SK-N-SH (cell line): ENCODE measurements around the gene VAMP7. TPM values are rescaled to one million over a fixed set of nuclear protein-coding genes. Genes with fewer than 3 reads are reported as not detected.
"Not testable (repeated sequence)": the region's sequence is repeated elsewhere in the genome, so short reads cannot be mapped to it uniquely, and the experiment has no call there.

Experiments
- CTCF ChIA-PET: fragments of 300-600, 350-600 bp; formaldehyde crosslinking; extraction: SDS; loops from one replicate; lab custom pipeline; 2021; lab: Yijun Ruan, JAX
- POLR2A ChIA-PET: fragments of 350-600 bp; sonication (Branson Sonifier 250); formaldehyde crosslinking; extraction: SDS; loops from one replicate; lab custom pipeline; 2020; ENCODE audit warnings: antibody characterized with exemption, inconsistent platforms; lab: Yijun Ruan, JAX
- DNase-seq: peaks from one replicate; pipeline ENCODE4 v3.0.0; 2012
- H2AFZ ChIP-seq: fragments of 200-600 bp; sonication (generic); 2 replicates; pipeline ENCODE4 v1.8.1; 2016; ENCODE audit warnings: antibody characterized with exemption, mild to moderate bottlenecking, low read depth
- H3F3A ChIP-seq: fragments of 200-600 bp; sonication (generic); replicated peaks from 2 replicates; pipeline ENCODE3; 2016; ENCODE audit warnings: antibody characterized with exemption, mild to moderate bottlenecking; ENCODE audit not compliant: insufficient read depth
- H3K27ac ChIP-seq, 2 experiments: fragments of 200-500 bp in 1 of 2; fragments of 200-600 bp in 1 of 2; sonication (Bioruptor generic) in 1 of 2; sonication (generic), shearing (Covaris generic) in 1 of 2; 2 replicates each; pipeline versions ENCODE4 v1.5.1 to v1.6.1; 2014 to 2016; ENCODE audit warnings: low read depth in 2 of 2, inconsistent platforms in 1 of 2, low read length in 1 of 2, mild to moderate bottlenecking in 1 of 2, mixed read lengths in 1 of 2
- H3K27me3 ChIP-seq: fragments of 200-600 bp; sonication (generic), shearing (Covaris generic); 2 replicates; pipeline ENCODE4 v1.6.1; 2016; ENCODE audit warnings: mixed run types; ENCODE audit not compliant: insufficient read depth
- H3K36me3 ChIP-seq, 2 experiments: fragments of 200-500 bp in 1 of 2; fragments of 200-600 bp in 1 of 2; sonication (Bioruptor generic) in 1 of 2; sonication (generic) in 1 of 2; replicated peaks in 1 of 2; 2 replicates each; pipeline versions ENCODE3 to v1.5.1; 2014 to 2016; ENCODE audit warnings: low read length in 1 of 2, mild to moderate bottlenecking in 1 of 2; ENCODE audit not compliant: insufficient read depth in 2 of 2, control insufficient read depth in 1 of 2
- H3K4me1 ChIP-seq, 2 experiments: fragments of 200-500 bp in 1 of 2; fragments of 200-600 bp in 1 of 2; sonication (Bioruptor generic) in 1 of 2; sonication (generic), shearing (Covaris generic) in 1 of 2; 2 replicates each; pipeline versions ENCODE4 v1.5.1 to v1.6.1; 2014 to 2016; ENCODE audit warnings: low read depth in 1 of 2, low read length in 1 of 2, mixed run types in 1 of 2; ENCODE audit not compliant: insufficient read depth in 2 of 2, control insufficient read depth in 1 of 2
- H3K4me2 ChIP-seq: fragments of 200-600 bp; sonication (generic), shearing (Covaris generic); 2 replicates; pipeline ENCODE4 v1.6.1; 2017; ENCODE audit warnings: mixed run types
- H3K4me3 ChIP-seq, 2 experiments: fragments of 200-500 bp in 1 of 2; fragments of 200-600 bp in 1 of 2; sonication (Bioruptor generic) in 1 of 2; sonication (generic), shearing (Covaris generic) in 1 of 2; 2 replicates each; pipeline versions ENCODE4 v1.5.1 to v1.8.1; 2014 to 2016; ENCODE audit warnings: low read depth in 2 of 2, inconsistent platforms in 1 of 2, low read length in 1 of 2, mild to moderate bottlenecking in 1 of 2, mixed read lengths in 1 of 2, moderate library complexity in 1 of 2
- H3K79me2 ChIP-seq: fragments of 200-600 bp; sonication (generic); 2 replicates; pipeline ENCODE4 v1.8.1; 2017; ENCODE audit warnings: mild to moderate bottlenecking; ENCODE audit not compliant: insufficient read depth
- H3K9ac ChIP-seq: fragments of 200-600 bp; sonication (generic); 2 replicates; pipeline ENCODE4 v1.6.1; 2017; ENCODE audit warnings: mixed run types
- H3K9me2 ChIP-seq: fragments of 200-600 bp; sonication (generic); 2 replicates; pipeline ENCODE4 v1.6.1; 2017; ENCODE audit warnings: mixed run types
- H3K9me3 ChIP-seq: fragments of 200-600 bp; sonication (generic); 2 replicates; pipeline ENCODE4 v1.6.1; 2017; ENCODE audit warnings: mixed run types, mild to moderate bottlenecking, moderate library complexity
- H4K20me1 ChIP-seq: fragments of 200-600 bp; sonication (generic); 2 replicates; pipeline ENCODE4 v1.6.1; 2017; ENCODE audit warnings: mild to moderate bottlenecking, mixed run types; ENCODE audit not compliant: insufficient read depth
- CTCF ChIP-seq: fragments of 200-600 bp; sonication (generic); IDR thresholded peaks from 2 replicates; pipeline ENCODE4 v1.6.1; 2017; ENCODE audit warnings: antibody characterized with exemption, mild to moderate bottlenecking, moderate library complexity
- GABPA ChIP-seq: IDR thresholded peaks from 2 replicates; pipeline ENCODE4 v1.4.0; 2012; ENCODE audit warnings: low read depth, mild to moderate bottlenecking
- RAD21 ChIP-seq: IDR thresholded peaks from 2 replicates; pipeline ENCODE4 v1.6.1; 2012; ENCODE audit warnings: mild to moderate bottlenecking, low read length
- REST ChIP-seq: IDR thresholded peaks from 2 replicates; pipeline ENCODE4 v1.6.1; 2012; ENCODE audit warnings: mild to moderate bottlenecking, low read depth, low read length, moderate library complexity
- SIN3A ChIP-seq: IDR thresholded peaks from 2 replicates; pipeline ENCODE4 v1.6.1; 2012; ENCODE audit warnings: low read depth, mild to moderate bottlenecking, low read length, moderate library complexity, borderline replicate concordance
- TAF1 ChIP-seq: IDR thresholded peaks from 2 replicates; pipeline ENCODE4 v1.6.1; 2012; ENCODE audit warnings: low read depth, mild to moderate bottlenecking, low read length, moderate library complexity, borderline replicate concordance
- ZBTB33 ChIP-seq: IDR thresholded peaks from 2 replicates; pipeline ENCODE4 v1.4.0; 2012; ENCODE audit warnings: low read depth, borderline replicate concordance
- WGBS: methylation state at CpG from one replicate; pipeline ENCODE4 v1.1.6; 2017; ENCODE audit warnings: low lambda C conversion rate; 5-methylcytosine and 5-hydroxymethylcytosine counted together
- polyA plus RNA-seq, 3 experiments: library from polyadenylated mRNA; depleted of rRNA; stranded (reverse); fragments of >200 nt; gene quantifications; 2 replicates each; pipeline ENCODE4 v1.2.3, GENCODE V29; 2012
- TF ChIP-seq, protein P1 (sequence below): IDR thresholded peaks from 2 replicates; pipeline ENCODE4; 2012

VAMP7 gene
- polyA plus RNA-seq, 1 of the 3 experiments (the other 2 are of a cell fraction), result 23.9 TPM

GRCh38 chrX:155968791-155969190 lies 87.6 kb downstream of the VAMP7 start (continued):
- no peak for TF ChIP-seq REST

DNA sequence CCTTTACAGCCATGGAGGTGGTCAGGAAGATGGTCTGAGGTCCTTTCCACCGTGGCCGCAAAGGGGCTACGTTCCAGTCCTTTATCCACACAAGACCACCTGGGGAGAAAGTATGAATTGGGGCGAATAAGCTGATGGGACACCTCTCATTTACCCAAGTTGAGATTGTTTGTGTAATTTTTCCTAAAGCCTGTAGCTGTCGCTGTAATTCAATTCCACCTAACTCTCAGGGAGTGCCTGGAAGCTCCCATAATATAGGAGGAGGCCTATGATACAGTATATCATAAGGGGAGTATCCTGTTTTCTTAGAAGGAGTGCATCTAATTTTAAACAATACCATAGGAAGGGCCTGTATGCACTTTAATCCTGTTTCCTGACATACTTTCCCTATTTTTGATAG lies 90.5 kb downstream of the VAMP7 start:
- POLR2A ChIA-PET, H3K27ac ChIP-seq: not testable (repeated sequence)
- 27% methylated on average over 5 of the region's 5 CpGs for WGBS

DNA sequence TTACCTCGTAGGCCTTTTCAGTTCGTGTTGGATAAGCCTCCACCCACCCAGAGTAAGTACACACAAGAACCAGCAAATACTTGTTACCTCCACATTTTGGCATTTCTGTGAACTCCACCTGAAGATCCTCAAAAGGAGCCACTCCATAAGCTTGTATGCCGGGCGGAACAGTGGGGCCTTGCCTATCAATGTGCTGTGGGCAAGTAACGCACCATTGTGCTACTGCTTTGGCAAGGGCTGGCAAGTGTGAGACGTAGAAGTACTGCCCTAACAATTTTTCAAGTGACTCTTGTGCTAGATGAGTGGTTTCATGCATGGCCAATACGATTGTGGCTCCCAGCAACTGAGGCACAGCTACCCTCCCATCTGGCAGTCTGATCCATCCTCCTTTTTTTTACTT lies 91.1 kb downstream of the VAMP7 start:
- CTCF ChIA-PET, H3F3A ChIP-seq, H3K27ac ChIP-seq, H3K36me3 ChIP-seq, H3K4me2 ChIP-seq, H3K79me2 ChIP-seq, H3K4me1 ChIP-seq, H2AFZ ChIP-seq, H3K9me3 ChIP-seq, H3K27me3 ChIP-seq, H3K9ac ChIP-seq, DNase-seq, H3K4me3 ChIP-seq, POLR2A ChIA-PET, H4K20me1 ChIP-seq, H3K9me2 ChIP-seq: not testable (repeated sequence)
- 17% methylated on average over 4 of the region's 7 CpGs for WGBS

More for the DNA sequence above, 90.5 kb downstream of the VAMP7 start:
- H3K9me2 ChIP-seq, H2AFZ ChIP-seq, H3K4me1 ChIP-seq, H3K36me3 ChIP-seq, H3K4me2 ChIP-seq, H3F3A ChIP-seq, DNase-seq, H3K9ac ChIP-seq, H3K4me3 ChIP-seq, H3K79me2 ChIP-seq, CTCF ChIA-PET, H4K20me1 ChIP-seq, H3K27me3 ChIP-seq, H3K9me3 ChIP-seq: not testable (repeated sequence)
- TF ChIP-seq RAD21 (peak; percentile 36), CTCF (peak; percentile 51)

DNA sequence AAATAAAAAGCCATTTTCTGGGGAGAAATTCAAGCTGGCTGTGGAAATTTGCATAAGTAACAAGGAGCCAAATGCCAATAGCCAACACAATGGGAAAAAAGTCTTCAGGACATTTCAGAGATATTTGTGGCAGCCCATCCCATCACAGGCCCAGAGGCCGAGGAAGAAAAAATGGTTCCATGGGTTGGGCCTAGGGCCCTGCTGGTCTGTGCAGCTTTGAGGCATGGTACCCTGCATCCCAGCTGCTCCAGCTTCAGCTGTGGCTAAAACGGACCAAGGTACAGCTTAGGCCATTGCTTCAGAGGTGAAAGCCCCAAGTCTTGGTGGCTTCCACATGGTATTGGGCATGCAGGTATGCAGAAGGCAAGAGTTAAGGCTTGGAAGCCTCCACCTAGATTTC lies 102.2 kb downstream of the VAMP7 start:
- H3K9me2 ChIP-seq, result no peaks in the 10 kb centered on the region
- no peak for DNase-seq
- 0% methylated on average over 2 of the region's 2 CpGs for WGBS
- H3K79me2 ChIP-seq, result no peaks in the 10 kb centered on the region
- H2AFZ ChIP-seq, result no peak overlapping the region
- H3K9me3 ChIP-seq, result no peaks in the 10 kb centered on the region
- H3K4me1 ChIP-seq, result no peaks in the 10 kb centered on the region
- CTCF ChIA-PET, result no interaction called here
- H3K9ac ChIP-seq, result no peak overlapping the region
- H3K27ac ChIP-seq, result no peak overlapping the region
- H3K4me2 ChIP-seq, result no peak overlapping the region
- POLR2A ChIA-PET, result no interaction called here
- H3K4me3 ChIP-seq, result no peak overlapping the region
- H4K20me1 ChIP-seq, result no peaks in the 10 kb centered on the region
- no peaks in the 10 kb centered on the region for H3K27me3 ChIP-seq
- no peaks in the 10 kb centered on the region for H3F3A ChIP-seq
- no peaks in the 10 kb centered on the region for H3K36me3 ChIP-seq
- no peak for TF ChIP-seq GABPA
- no peak for TF ChIP-seq ZBTB33
- TF ChIP-seq, protein P1, sequence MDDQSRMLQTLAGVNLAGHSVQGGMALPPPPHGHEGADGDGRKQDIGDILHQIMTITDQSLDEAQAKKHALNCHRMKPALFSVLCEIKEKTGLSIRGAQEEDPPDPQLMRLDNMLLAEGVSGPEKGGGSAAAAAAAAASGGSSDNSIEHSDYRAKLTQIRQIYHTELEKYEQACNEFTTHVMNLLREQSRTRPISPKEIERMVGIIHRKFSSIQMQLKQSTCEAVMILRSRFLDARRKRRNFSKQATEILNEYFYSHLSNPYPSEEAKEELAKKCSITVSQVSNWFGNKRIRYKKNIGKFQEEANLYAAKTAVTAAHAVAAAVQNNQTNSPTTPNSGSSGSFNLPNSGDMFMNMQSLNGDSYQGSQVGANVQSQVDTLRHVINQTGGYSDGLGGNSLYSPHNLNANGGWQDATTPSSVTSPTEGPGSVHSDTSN, result no peak
- TF ChIP-seq CTCF, result no peak
- TF ChIP-seq SIN3A, result no peak
- no peak for TF ChIP-seq TAF1
